Astrocyte (in vitro differentiated cells and primary cell): ENCODE results near the gene CCDC12. TPM values are rescaled to one million over a fixed set of nuclear protein-coding genes. Genes with fewer than 3 reads are reported as not detected.
A peak's percentile ranks its signal among the peaks of the same experiment; 100 is the strongest.

Experiments
- DNase-seq: peaks from one replicate; pipeline ENCODE4 v3.0.0-alpha.2; 2010; ENCODE audit warnings: low read depth
- FAIRE-seq: peaks from 2 replicates; lab custom pipeline; 2011; peaks lifted over from hg19 to GRCh38; lab: Jason Lieb, UNC
- H2AFZ ChIP-seq: 2 replicates; pipeline ENCODE4 v1.6.0; 2012; ENCODE audit warnings: low read depth, low read length, inconsistent platforms
- H3K27ac ChIP-seq: 2 replicates; pipeline ENCODE4 v1.5.1; 2011; ENCODE audit warnings: low read depth, low read length, inconsistent platforms
- H3K27me3 ChIP-seq: 2 replicates; pipeline ENCODE4 v1.6.0; 2011; ENCODE audit warnings: low read length, inconsistent platforms; ENCODE audit not compliant: insufficient read depth
- H3K36me3 ChIP-seq: 2 replicates; pipeline ENCODE4 v1.5.1; 2011; ENCODE audit warnings: low read length, inconsistent platforms; ENCODE audit not compliant: insufficient read depth
- H3K4me1 ChIP-seq: 2 replicates; pipeline ENCODE4 v1.5.1; 2011; ENCODE audit warnings: low read length, inconsistent platforms; ENCODE audit not compliant: insufficient read depth
- H3K4me2 ChIP-seq: 2 replicates; pipeline ENCODE4 v1.6.0; 2012; ENCODE audit warnings: low read length, inconsistent platforms
- H3K4me3 ChIP-seq: 2 replicates; pipeline ENCODE4 v1.5.1; 2011; ENCODE audit warnings: low read depth, mild to moderate bottlenecking, low read length, inconsistent platforms; ENCODE audit not compliant: insufficient read depth
- H3K79me2 ChIP-seq: 2 replicates; pipeline ENCODE4 v1.6.0; 2012; ENCODE audit warnings: mild to moderate bottlenecking, low read length, inconsistent platforms; ENCODE audit not compliant: insufficient read depth
- H3K9ac ChIP-seq: 2 replicates; pipeline ENCODE4 v1.6.0; 2012; ENCODE audit warnings: mild to moderate bottlenecking, low read length, inconsistent platforms
- H3K9me3 ChIP-seq: 2 replicates; pipeline ENCODE4 v1.5.1; 2012; ENCODE audit warnings: low read depth, mild to moderate bottlenecking, low read length, inconsistent platforms; ENCODE audit not compliant: insufficient read depth
- H4K20me1 ChIP-seq: 2 replicates; pipeline ENCODE4 v1.6.0; 2012; ENCODE audit warnings: low read length, inconsistent platforms; ENCODE audit not compliant: insufficient read depth
- H3K27ac Mint-ChIP-seq: one replicate; pipeline ENCODE4 v1.8.0; 2021; ENCODE audit warnings: mild to moderate bottlenecking, mixed read lengths; ENCODE audit not compliant: unreplicated experiment
- H3K27me3 Mint-ChIP-seq: one replicate; pipeline ENCODE4 v1.8.0; 2021; ENCODE audit warnings: low read depth, mixed read lengths; ENCODE audit not compliant: unreplicated experiment
- H3K36me3 Mint-ChIP-seq: one replicate; pipeline ENCODE4 v1.8.0; 2021; ENCODE audit warnings: low read depth, mixed read lengths; ENCODE audit not compliant: unreplicated experiment
- H3K4me1 Mint-ChIP-seq: one replicate; pipeline ENCODE4 v1.8.0; 2021; ENCODE audit warnings: low read depth, mixed read lengths; ENCODE audit not compliant: unreplicated experiment
- H3K4me3 Mint-ChIP-seq: one replicate; pipeline ENCODE4 v1.8.0; 2021; ENCODE audit warnings: mild to moderate bottlenecking, moderate library complexity, mixed read lengths; ENCODE audit not compliant: unreplicated experiment
- H3K9me3 Mint-ChIP-seq: one replicate; pipeline ENCODE4 v1.8.0; 2021; ENCODE audit warnings: mild to moderate bottlenecking, mixed read lengths; ENCODE audit not compliant: unreplicated experiment
- EZH2 ChIP-seq: IDR thresholded peaks from 2 replicates; pipeline ENCODE4 v1.6.1; 2012; ENCODE audit warnings: mild to moderate bottlenecking, low read length, inconsistent platforms; ENCODE audit not compliant: insufficient read depth
- total RNA-seq: library from RNA; stranded (reverse); gene quantifications from 2 replicates; pipeline ENCODE4 v1.2.1, GENCODE V29; 2021
- TF ChIP-seq, protein P1 (sequence below): IDR thresholded peaks from 2 replicates; pipeline ENCODE4 v1.5.1; 2011; ENCODE audit warnings: low read depth, mild to moderate bottlenecking, inconsistent platforms, low read length, moderate library complexity; ENCODE audit not compliant: insufficient read depth

CCDC12 gene
- total RNA-seq, 1 donor from 2014 or later, result 29.0 TPM

GRCh38 chr3:46962427-46962826 is 14.1 kb downstream of the CCDC12 start:
- peaks cover 81% of the 10 kb centered on the region for H4K20me1 ChIP-seq
- no peak overlapping the region for H3K27ac ChIP-seq
- FAIRE-seq (no peak), DNase-seq (no peak)
- H3K36me3 ChIP-seq, result no peaks in the 10 kb centered on the region
- peaks cover 11% of the 10 kb centered on the region for H3K4me1 ChIP-seq
- H3K4me3 ChIP-seq, result no peak overlapping the region
- H3K36me3 Mint-ChIP-seq, result peaks cover 7% of the 10 kb centered on the region
- H3K27ac Mint-ChIP-seq, result no peak overlapping the region
- H3K27me3 ChIP-seq, result no peaks in the 10 kb centered on the region
- peaks cover 83% of the 10 kb centered on the region for H3K79me2 ChIP-seq
- H3K4me3 Mint-ChIP-seq, result no peak overlapping the region
- H3K27me3 Mint-ChIP-seq, result no peaks in the 10 kb centered on the region
- H3K4me2 ChIP-seq, result no peak overlapping the region
- H3K4me1 Mint-ChIP-seq, result peaks cover 36% of the 10 kb centered on the region
- H3K9ac ChIP-seq, result no peak overlapping the region
- H2AFZ ChIP-seq, result no peak overlapping the region
- no peaks in the 10 kb centered on the region for H3K9me3 Mint-ChIP-seq
- H3K9me3 ChIP-seq, result no peaks in the 10 kb centered on the region
- TF ChIP-seq, protein P1, sequence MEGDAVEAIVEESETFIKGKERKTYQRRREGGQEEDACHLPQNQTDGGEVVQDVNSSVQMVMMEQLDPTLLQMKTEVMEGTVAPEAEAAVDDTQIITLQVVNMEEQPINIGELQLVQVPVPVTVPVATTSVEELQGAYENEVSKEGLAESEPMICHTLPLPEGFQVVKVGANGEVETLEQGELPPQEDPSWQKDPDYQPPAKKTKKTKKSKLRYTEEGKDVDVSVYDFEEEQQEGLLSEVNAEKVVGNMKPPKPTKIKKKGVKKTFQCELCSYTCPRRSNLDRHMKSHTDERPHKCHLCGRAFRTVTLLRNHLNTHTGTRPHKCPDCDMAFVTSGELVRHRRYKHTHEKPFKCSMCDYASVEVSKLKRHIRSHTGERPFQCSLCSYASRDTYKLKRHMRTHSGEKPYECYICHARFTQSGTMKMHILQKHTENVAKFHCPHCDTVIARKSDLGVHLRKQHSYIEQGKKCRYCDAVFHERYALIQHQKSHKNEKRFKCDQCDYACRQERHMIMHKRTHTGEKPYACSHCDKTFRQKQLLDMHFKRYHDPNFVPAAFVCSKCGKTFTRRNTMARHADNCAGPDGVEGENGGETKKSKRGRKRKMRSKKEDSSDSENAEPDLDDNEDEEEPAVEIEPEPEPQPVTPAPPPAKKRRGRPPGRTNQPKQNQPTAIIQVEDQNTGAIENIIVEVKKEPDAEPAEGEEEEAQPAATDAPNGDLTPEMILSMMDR, result no peak
- TF ChIP-seq EZH2, result no peak

GRCh38 chr3:46960835-46961234 is 15.7 kb downstream of the CCDC12 start:
- Mint-ChIP-seq H3K4me1 (peaks cover 32% of the 10 kb centered on the region), H3K4me3 (peak overlapping the region; percentile 20), H3K9me3 (no peaks in the 10 kb centered on the region), H3K36me3 (peaks cover 4% of the 10 kb centered on the region), H3K27me3 (no peaks in the 10 kb centered on the region), H3K27ac (peak overlapping the region; percentile 83)
- peak overlapping the region; percentile 21 for H3K27ac ChIP-seq
- peaks cover 81% of the 10 kb centered on the region for H4K20me1 ChIP-seq
- TF ChIP-seq, protein P1, result no peak
- TF ChIP-seq EZH2, result no peak
- H3K4me1 ChIP-seq, result peaks cover 11% of the 10 kb centered on the region
- no peaks in the 10 kb centered on the region for H3K27me3 ChIP-seq
- no peaks in the 10 kb centered on the region for H3K9me3 ChIP-seq
- peak overlapping the region; percentile 46 for H3K4me2 ChIP-seq
- no peak for FAIRE-seq
- peaks cover 83% of the 10 kb centered on the region for H3K79me2 ChIP-seq
- H2AFZ ChIP-seq, result no peak overlapping the region
- no peak for DNase-seq
- no peaks in the 10 kb centered on the region for H3K36me3 ChIP-seq
- H3K9ac ChIP-seq, result no peak overlapping the region
- H3K4me3 ChIP-seq, result no peak overlapping the region

DNA sequence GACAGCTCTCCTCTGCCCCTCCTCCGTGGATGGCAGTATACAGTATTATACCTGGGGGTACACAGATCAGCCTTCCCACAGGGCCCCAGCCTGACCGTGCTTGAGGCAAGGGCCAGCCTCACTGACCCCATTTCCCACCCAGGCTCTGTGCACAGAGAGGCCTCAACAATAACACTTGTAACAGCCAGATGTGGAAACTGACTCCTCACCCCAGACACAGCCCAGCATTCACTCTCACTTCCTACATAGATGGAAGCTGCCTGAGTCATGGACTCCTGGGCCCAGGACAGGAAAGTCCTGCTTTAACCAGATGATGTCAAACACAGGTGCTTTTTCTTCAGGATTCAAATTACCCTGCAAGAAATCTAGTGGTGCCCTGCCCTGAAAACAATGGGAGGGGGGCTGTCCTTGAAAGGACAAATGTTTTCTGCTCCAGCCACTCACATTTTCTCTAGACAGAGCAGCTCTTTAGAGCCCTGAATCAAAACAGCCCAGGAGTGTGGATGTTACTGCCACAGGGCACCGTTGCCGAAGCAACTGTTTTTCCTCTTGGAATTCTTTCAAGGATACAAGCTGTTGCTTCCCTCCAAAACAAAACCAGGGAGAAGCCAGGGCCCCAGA is 16.4 kb downstream of the CCDC12 start:
- Histone ChIP-seq H3K9me3 (no peaks in the 10 kb centered on the region), H3K27me3 (no peaks in the 10 kb centered on the region), H3K4me1 (peaks cover 11% of the 10 kb centered on the region), H3K4me3 (no peak overlapping the region), H3K9ac (peak overlapping the region; percentile 27), H3K79me2 (peaks cover 83% of the 10 kb centered on the region), H4K20me1 (peaks cover 81% of the 10 kb centered on the region), H3K27ac (peak overlapping the region; percentile 26), H2AFZ (no peak overlapping the region), H3K36me3 (no peaks in the 10 kb centered on the region), H3K4me2 (peak overlapping the region; percentile 46)
- Mint-ChIP-seq H3K36me3 (peaks cover 4% of the 10 kb centered on the region), H3K9me3 (no peaks in the 10 kb centered on the region), H3K27me3 (no peaks in the 10 kb centered on the region), H3K4me3 (peak overlapping the region; percentile 63), H3K27ac (peak overlapping the region; percentile 83), H3K4me1 (peaks cover 32% of the 10 kb centered on the region)
- TF ChIP-seq, protein P1, result no peak
- no peak for TF ChIP-seq EZH2
- FAIRE-seq (no peak), DNase-seq (peak; percentile 60)
